ENCODE results near the gene FSHR. TPM values are rescaled to one million over a fixed set of nuclear protein-coding genes. Genes with fewer than 3 reads are reported as not detected.

FSHR gene, protein sequence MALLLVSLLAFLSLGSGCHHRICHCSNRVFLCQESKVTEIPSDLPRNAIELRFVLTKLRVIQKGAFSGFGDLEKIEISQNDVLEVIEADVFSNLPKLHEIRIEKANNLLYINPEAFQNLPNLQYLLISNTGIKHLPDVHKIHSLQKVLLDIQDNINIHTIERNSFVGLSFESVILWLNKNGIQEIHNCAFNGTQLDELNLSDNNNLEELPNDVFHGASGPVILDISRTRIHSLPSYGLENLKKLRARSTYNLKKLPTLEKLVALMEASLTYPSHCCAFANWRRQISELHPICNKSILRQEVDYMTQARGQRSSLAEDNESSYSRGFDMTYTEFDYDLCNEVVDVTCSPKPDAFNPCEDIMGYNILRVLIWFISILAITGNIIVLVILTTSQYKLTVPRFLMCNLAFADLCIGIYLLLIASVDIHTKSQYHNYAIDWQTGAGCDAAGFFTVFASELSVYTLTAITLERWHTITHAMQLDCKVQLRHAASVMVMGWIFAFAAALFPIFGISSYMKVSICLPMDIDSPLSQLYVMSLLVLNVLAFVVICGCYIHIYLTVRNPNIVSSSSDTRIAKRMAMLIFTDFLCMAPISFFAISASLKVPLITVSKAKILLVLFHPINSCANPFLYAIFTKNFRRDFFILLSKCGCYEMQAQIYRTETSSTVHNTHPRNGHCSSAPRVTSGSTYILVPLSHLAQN
- total RNA-seq: 1 to 10 TPM in 4 of 7 donors, under 1 TPM in 3; 0.22 to 3.1 (median 1.8) TPM
- 1 to 10 TPM; 1.2 to 4.0 TPM for polyA plus RNA-seq
- long read RNA-seq, donor 1, partial matches to known transcripts: 0 of 1 reads
- long read RNA-seq, donor 1, other reads (novel, unspliced or antisense): 0 of 1 reads
- long read RNA-seq, donor 2: 0 reads
- long read RNA-seq, donor 3: 0 reads

GRCh38 chr2:49154140-49154539 lies at the start of gene FSHR:
TSS of gene FSHR (minus strand) at chr2:49154515. CDS start at chr2:49154417, 98 bp downstream.
- no peaks in the 10 kb centered on the region for H3K27me3 ChIP-seq
- TF ChIP-seq CTCF (IDR thresholded peaks at IDR 0.05): no peak
- no peak for TF ChIP-seq POLR2A (IDR thresholded peaks at IDR 0.05)
- no peak for TF ChIP-seq EP300 (IDR thresholded peaks at IDR 0.05)
- WGBS, 3 donors: 17 to 63% (median 21%) methylated on average over 4 of the region's 4 CpGs

DNA sequence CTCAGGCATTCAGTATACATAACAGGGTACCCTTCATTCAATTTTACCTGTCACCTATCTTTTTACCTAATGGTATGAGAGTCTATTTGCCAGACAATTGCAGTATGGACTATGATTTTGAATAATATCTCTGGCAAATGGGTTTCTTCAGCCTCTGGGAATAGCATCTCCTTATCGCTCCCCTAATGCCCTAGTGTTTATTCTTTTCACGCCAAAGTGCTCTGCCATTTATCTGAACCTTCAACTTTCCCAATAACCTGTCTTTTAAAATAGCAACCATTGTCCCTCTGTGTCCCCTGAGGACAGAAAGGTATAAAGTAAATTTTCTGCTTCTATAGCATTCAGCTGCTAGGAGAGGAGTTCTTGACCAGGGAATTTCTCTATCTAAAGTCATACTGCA lies 45.0 kb upstream of the FSHR start:
- 88 to 95% (median 93%) methylated on average over 2 of the region's 2 CpGs for WGBS, 3 donors
- DNase-seq: no peak
- H3K4me1 ChIP-seq (ENCODE audit: insufficient read depth): no peaks in the 10 kb centered on the region
- no peaks in the 10 kb centered on the region for H3K27me3 ChIP-seq
- TF ChIP-seq CTCF (IDR thresholded peaks at IDR 0.05) (no peak), POLR2A (IDR thresholded peaks at IDR 0.05) (no peak), EP300 (IDR thresholded peaks at IDR 0.05) (no peak)
- no peaks in the 10 kb centered on the region for H3K36me3 ChIP-seq
- no peak overlapping the region for H3K27ac ChIP-seq
- no peaks in the 10 kb centered on the region for H3K9me3 ChIP-seq
- intact Hi-C loops (cut with DNase I): no loop called here
- no peak overlapping the region for H3K4me3 ChIP-seq

More at GRCh38 chr2:49154140-49154539, at the start of gene FSHR:
- intact Hi-C loops (cut with DNase I): no loop called here
- Histone ChIP-seq H3K27ac (no peak within 1 kb of the TSS), H3K9me3 (no peaks in the 10 kb centered on the region), H3K36me3 (no peaks in the 10 kb centered on the region), H3K4me1 (ENCODE audit: insufficient read depth) (peaks cover 2% of the 10 kb centered on the region), H3K4me3 (no peak within 1 kb of the TSS)
- no peak for DNase-seq

DNA sequence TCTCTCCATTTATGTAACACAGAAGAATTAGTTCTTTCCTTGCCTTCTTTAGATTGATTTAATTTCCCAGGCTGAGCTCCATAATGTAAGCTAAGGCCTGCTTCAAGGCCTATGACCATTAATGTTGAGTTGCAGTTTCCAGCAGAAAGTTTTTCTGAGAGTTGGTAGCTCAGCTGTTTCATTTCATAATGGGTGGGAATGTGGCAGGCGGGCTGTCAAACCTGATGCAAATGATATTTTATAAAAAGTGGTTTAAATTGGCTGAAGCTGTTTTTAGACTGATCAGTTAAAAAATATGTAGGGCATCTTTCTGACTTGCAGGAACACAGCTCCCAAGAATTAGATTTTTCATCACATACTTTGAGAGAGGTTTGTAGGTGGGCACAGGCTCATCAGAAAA lies 40.4 kb upstream of the FSHR start:
- WGBS, 3 donors: 96 to 97% (median 96%) methylated on average over 1 of the region's 1 CpG
- no peak overlapping the region for H3K27ac ChIP-seq
- no peak overlapping the region for H3K4me3 ChIP-seq

More for the DNA sequence above, 40.4 kb upstream of the FSHR start:
- Histone ChIP-seq H3K4me1 (ENCODE audit: insufficient read depth) (no peaks in the 10 kb centered on the region), H3K36me3 (no peaks in the 10 kb centered on the region), H3K9me3 (no peaks in the 10 kb centered on the region), H3K27me3 (no peaks in the 10 kb centered on the region)
- DNase-seq: no peak
- intact Hi-C loops (cut with DNase I): no loop called here
- TF ChIP-seq CTCF (IDR thresholded peaks at IDR 0.05) (no peak), POLR2A (IDR thresholded peaks at IDR 0.05) (no peak), EP300 (IDR thresholded peaks at IDR 0.05) (no peak)
